GM18520 (cell line): ENCODE measurements around the gene SPATC1L.

Source experiments
- ATAC-seq: cut with Tn5 transposase; IDR thresholded peaks from one replicate; pipeline ENCODE4 v1.9.1; 2021; ENCODE audit not compliant: unreplicated experiment

SPATC1L gene

DNA sequence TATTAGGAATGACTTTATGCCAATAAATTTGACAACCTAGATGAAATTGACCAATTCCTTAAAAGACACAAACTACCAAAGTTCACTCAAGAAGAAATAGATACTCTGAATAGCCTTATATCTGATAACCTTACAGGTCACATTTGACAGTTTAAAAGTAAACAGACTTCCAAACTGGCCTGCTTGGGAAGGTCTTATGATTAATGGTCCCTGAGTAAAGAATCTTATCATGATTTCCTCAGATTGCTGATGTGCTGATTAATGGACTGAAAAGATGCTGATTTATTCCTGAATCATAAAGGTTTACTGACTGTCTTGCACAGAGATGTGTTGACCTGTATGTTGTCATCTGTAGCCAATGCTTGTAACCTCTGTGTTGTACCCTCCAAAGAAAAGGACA, 19.2 kb downstream of the SPATC1L start:
- ATAC-seq, result no peak

DNA sequence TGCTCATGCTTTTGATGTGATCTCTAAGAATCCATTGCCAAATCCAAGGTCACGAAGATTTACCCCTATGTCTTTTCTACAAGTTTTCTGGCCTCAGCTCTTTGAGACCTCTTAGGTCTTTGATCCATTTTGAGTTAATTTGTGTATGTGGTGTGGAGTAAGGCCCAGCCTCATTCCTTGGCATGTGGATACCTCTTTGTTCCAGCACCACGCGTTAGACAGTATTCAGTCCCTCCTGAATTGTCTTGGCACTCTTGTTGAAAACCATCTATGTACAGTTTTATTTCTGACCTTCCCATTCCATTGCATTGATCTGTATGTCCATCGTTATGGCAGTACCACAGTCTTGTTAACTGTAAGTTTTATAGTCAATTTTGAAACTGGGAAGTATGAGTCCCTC, 20.9 kb downstream of the SPATC1L start:
- no peak for ATAC-seq

GRCh38 chr21:46161633-46162592, 22.3 kb downstream of the SPATC1L start:
- ATAC-seq, result no peak

- ATAC-seq, result no peak
These were observed 23.2 kb downstream of the SPATC1L start for GRCh38 chr21:46160907-46161632.

GRCh38 chr21:46160657-46160906, 23.7 kb downstream of the SPATC1L start:
- ATAC-seq, result no peak

- no peak for ATAC-seq
These were observed 24.2 kb downstream of the SPATC1L start for GRCh38 chr21:46159841-46160656.

- ATAC-seq, result no peak
These were observed 24.9 kb downstream of the SPATC1L start for GRCh38 chr21:46159390-46159789.

- no peak for ATAC-seq
These were observed 25.5 kb downstream of the SPATC1L start for GRCh38 chr21:46158666-46159300.

DNA sequence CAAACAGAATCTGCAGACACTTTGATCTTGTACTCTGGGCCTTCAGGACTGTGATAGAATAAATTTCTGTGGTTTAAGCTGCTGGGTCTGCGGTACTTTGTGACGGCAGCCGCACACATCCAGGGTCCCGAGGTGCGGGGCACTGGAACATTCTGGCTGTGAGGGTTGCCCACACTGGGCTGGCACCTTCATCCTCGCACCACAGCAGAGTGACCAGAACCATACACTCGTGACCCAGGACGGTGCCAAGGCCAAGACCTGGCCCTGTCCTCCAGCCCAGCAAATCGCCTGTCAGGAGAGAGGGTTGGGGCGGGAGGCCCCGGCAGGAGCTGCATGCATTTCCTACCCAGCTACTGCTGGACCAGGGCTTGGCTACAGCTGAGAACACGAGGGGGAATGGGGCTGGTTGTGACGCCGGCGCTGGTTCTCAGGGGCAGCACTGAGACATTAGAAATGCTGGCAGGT, 26.2 kb downstream of the SPATC1L start:
- no peak for ATAC-seq

GRCh38 chr21:46157396-46157986, 26.8 kb downstream of the SPATC1L start:
- no peak for ATAC-seq

- no peak for ATAC-seq
These were observed 27.6 kb downstream of the SPATC1L start for GRCh38 chr21:46156678-46157077.

DNA sequence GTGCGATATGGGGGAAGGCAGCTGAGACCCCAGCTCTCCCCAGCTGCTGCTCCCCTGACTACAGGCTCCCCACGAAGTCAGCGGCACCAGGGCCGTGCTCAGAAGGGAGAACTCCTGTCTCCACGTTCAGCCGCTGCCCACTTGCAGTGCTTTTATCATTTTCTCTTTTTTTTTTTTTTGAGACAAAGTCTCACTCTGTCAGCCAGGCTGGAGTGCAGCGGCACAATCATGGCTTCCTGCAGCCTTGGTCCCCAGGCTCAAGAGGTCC, 27.9 kb downstream of the SPATC1L start:
- ATAC-seq, result no peak

- no peak for ATAC-seq
These were observed 28.5 kb downstream of the SPATC1L start, which contains the start of gene FTCD for GRCh38 chr21:46155514-46156377. Gene FTCD, minus strand, starts transcription at chr21:46155579. Its CDS starts 56 bp downstream, at chr21:46155523.

GRCh38 chr21:46154955-46155513, 29.2 kb downstream of the SPATC1L start:
- ATAC-seq, result no peak

- no peak for ATAC-seq
These were observed 29.9 kb downstream of the SPATC1L start for GRCh38 chr21:46154155-46154954.

GRCh38 chr21:46153247-46154154, 30.8 kb downstream of the SPATC1L start:
- no peak for ATAC-seq

GRCh38 chr21:46152927-46153246, 31.4 kb downstream of the SPATC1L start:
- no peak for ATAC-seq
